ENCODE results near the gene SH3D21.

The SH3D21 gene

DNA sequence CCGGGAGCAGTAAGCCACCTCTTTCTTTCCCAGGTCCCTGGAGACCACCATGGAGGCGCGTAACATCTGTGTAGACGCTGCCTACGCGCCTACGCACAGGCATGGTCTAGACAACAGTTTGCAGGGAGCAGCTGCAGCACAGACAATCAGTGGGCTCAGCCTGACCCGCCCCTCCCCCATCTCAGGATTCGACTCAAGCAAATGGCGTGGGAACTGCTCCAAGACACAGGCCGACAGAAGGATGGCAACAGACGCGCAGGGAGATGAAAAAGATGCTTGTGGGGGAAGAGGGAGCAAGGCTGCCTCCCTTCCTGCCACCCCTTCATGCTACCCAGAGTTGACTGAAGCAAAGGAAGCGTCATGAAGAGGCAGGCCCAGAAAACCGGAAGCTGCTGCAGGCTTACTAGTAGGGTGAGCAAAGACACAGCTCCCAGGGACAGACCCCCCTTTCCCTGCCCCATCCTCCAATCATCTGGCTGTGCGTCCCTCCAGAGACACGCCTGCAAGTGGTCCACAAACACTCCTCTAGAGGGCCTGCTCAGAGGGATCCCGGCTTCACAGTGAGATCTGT lies 60.0 kb downstream of the SH3D21 start:
- Histone ChIP-seq H3K4me3 (ENCODE audit: low read depth, low read length) (no peak overlapping the region), H3K27ac (ENCODE audit: extremely low read depth, low read depth, low read length) (no peak overlapping the region), H3K9me3 (ENCODE audit: control insufficient read depth, insufficient read depth, low read depth, low read length) (no peaks in the 10 kb centered on the region), H3K4me1 (ENCODE audit: control insufficient read depth, insufficient read depth, low read length) (0 out of 2 replicates have a peak, but pooled peaks cover 2% of the 10 kb centered on the region), H3K36me3 (ENCODE audit: control insufficient read depth in 2 of 2, insufficient read depth in 1 of 2, low read length in 2 of 2) (peaks cover 0 to 34% of the 10 kb centered on the region in 2 experiments; a peak in 2 of 3 replicates)
- TF ChIP-seq HOXD13 (CRISPR knock-in tag; IDR thresholded peaks at IDR 0.05; ENCODE audit: borderline replicate concordance) (no peak), ZBTB17 (tag by site-specific recombination; IDR thresholded peaks at IDR 0.05) (no peak), ZSCAN30 (tag by site-specific recombination; IDR thresholded peaks at IDR 0.05) (no peak), ZNF658 (tag by site-specific recombination; IDR thresholded peaks at IDR 0.05) (no peak), ZNF302 (tag by site-specific recombination; IDR thresholded peaks at IDR 0.05; ENCODE audit: low read depth) (no peak), ZSCAN16 (tag by site-specific recombination; IDR thresholded peaks at IDR 0.05) (no peak), ZNF544 (tag by site-specific recombination; IDR thresholded peaks at IDR 0.05) (no peak), ZNF776 (tag by site-specific recombination; IDR thresholded peaks at IDR 0.05; ENCODE audit: borderline replicate concordance) (no peak), ZIC2 (tag by site-specific recombination; IDR thresholded peaks at IDR 0.05) (no peak), TCF7L2 (IDR thresholded peaks at IDR 0.05; ENCODE audit: borderline replicate concordance, low read depth, low read length) (no peak), GLIS2 (tag by site-specific recombination; IDR thresholded peaks at IDR 0.05) (no peak), ZNF404 (tag by site-specific recombination; IDR thresholded peaks at IDR 0.05) (no peak), ZNF623 (tag by site-specific recombination; IDR thresholded peaks at IDR 0.05) (no peak), ZNF174 (tag by site-specific recombination; IDR thresholded peaks at IDR 0.05) (no peak), KLF10 (tag by site-specific recombination; IDR thresholded peaks at IDR 0.05) (no peak), ZNF112 (tag by site-specific recombination; IDR thresholded peaks at IDR 0.05) (no peak), ZNF48 (tag by site-specific recombination; IDR thresholded peaks at IDR 0.05) (no peak)
- TF ChIP-seq, protein P1, sequence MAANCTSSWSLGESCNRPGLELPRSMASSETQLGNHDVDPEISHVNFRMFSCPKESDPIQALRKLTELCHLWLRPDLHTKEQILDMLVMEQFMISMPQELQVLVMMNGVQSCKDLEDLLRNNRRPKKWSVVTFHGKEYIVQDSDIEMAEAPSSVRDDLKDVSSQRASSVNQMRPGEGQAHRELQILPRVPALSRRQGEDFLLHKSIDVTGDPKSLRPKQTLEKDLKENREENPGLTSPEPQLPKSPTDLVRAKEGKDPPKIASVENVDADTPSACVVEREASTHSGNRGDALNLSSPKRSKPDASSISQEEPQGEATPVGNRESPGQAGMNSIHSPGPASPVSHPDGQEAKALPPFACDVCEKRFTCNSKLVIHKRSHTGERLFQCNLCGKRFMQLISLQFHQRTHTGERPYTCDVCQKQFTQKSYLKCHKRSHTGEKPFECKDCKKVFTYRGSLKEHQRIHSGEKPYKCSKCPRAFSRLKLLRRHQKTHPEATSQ (tag by site-specific recombination; IDR thresholded peaks at IDR 0.05), result no peak
- TF ChIP-seq, protein P2, sequence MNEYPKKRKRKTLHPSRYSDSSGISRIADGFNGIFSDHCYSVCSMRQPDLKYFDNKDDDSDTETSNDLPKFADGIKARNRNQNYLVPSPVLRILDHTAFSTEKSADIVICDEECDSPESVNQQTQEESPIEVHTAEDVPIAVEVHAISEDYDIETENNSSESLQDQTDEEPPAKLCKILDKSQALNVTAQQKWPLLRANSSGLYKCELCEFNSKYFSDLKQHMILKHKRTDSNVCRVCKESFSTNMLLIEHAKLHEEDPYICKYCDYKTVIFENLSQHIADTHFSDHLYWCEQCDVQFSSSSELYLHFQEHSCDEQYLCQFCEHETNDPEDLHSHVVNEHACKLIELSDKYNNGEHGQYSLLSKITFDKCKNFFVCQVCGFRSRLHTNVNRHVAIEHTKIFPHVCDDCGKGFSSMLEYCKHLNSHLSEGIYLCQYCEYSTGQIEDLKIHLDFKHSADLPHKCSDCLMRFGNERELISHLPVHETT (tag by site-specific recombination; IDR thresholded peaks at IDR 0.05), result no peak
- ChIA-PET POLR2A (interaction anchor here (0.7 to 1.2 kb wide), 2 partner anchors 20 to 47 kb away, joined by 3 to 4 read pairs; no protein-coding TSS in a partner anchor), CTCF (interaction anchor here (0.8 to 3.8 kb wide), 3 partner anchors 23 to 278 kb away, joined by 3 to 23 read pairs (median 5); partner anchors contain the start of gene TRAPPC3)

DNA sequence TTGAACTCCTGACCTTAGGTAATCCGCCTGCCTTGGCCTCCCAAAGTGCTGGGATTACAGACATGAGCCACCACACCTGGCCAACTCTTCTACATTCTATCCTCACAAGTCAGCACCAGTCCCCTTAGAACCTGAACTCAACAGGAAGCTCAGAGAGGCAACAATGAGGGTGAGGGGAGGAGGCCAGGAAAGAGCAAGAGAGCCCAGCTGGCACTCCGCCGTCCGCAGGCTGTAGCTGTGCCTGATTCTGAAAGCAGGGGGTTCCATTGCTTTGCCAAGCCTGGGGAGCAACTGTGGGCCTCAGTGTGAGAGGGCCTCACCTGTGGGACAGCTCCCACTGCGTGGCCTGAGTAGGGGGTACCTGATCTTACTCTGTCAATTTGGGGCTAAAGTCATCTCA lies 60.9 kb downstream of the SH3D21 start:
- ChIA-PET POLR2A (interaction anchor here (0.7 to 1.2 kb wide), 2 partner anchors 19 to 48 kb away, joined by 3 to 4 read pairs; no protein-coding TSS in a partner anchor), CTCF (interaction anchor here (0.6 to 3.8 kb wide), 4 partner anchors 20 to 218 kb away, joined by 3 to 23 read pairs (median 20); partner anchors contain the start of gene TRAPPC3)
- TF ChIP-seq ZNF837 (tag by site-specific recombination; IDR thresholded peaks at IDR 0.05), result no peak
- no peak for TF ChIP-seq ZNF423 (tag by site-specific recombination; IDR thresholded peaks at IDR 0.05)
- H3K36me3 ChIP-seq (ENCODE audit: control insufficient read depth in 2 of 2, insufficient read depth in 1 of 2, low read length in 2 of 2), result peaks cover 0 to 28% of the 10 kb centered on the region in 2 experiments; a peak in 2 of 3 replicates
- H3K4me3 ChIP-seq (ENCODE audit: low read depth, low read length), result no peak overlapping the region
- H3K9me3 ChIP-seq (ENCODE audit: control insufficient read depth, insufficient read depth, low read depth, low read length), result no peaks in the 10 kb centered on the region
- no peak overlapping the region for H3K27ac ChIP-seq (ENCODE audit: extremely low read depth, low read depth, low read length)
- H3K4me1 ChIP-seq (ENCODE audit: control insufficient read depth, insufficient read depth, low read length), result 0 out of 2 replicates have a peak, but pooled peaks cover 2% of the 10 kb centered on the region

Data from HEK293 (cell line).